ENCODE measurements around the gene PRR12.

Gene PRR12

DNA sequence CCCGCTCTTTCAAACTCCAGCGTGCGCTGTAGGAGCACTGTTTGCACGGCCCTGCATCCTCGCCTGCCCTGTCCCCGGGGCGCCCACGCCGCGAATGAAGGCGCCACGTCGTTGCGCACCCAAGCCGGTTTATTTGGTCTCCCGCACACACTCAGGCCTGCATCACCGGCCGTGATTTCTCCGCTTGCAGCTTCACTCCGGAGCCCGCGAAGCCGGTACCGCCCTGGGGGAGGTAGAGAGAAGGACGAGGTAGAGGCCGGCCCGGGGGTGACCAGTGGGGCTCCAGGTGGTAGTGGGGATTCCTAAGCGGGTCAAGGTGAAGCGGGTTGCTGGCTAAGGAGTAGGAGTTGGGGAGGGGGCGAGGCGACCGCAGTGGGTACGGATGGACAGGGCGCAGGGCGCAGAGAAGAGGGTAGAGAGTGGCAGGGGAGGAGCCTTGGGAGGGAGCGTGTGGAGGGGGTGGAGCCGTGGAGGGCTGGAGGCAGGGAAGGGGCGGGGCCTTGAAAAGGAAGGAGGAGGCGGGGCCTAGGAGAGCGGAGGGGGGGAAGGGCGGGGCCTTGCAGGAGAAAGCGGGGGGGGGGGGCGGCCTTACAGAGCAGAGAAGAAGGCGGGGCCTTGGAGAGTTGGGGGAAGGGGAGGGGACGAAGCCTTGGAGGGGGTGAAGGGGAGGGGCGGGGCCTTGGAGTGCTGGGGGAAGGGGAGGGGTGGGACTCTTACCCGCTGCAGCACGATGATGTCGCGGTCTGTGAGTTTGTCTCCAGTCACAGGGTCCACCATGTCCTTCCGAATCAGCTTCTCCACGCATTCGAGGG, 35.2 kb upstream of the PRR12 start:
- no peak overlapping the region for H3K4me3 ChIP-seq (replicated peaks in 1 of 2; ENCODE audit: low read depth in 2 of 2, low read length in 2 of 2)
- peak; percentile 43 to 56 for DNase-seq (ENCODE audit: low read depth in 2 of 2)
- TF ChIP-seq, protein P1, sequence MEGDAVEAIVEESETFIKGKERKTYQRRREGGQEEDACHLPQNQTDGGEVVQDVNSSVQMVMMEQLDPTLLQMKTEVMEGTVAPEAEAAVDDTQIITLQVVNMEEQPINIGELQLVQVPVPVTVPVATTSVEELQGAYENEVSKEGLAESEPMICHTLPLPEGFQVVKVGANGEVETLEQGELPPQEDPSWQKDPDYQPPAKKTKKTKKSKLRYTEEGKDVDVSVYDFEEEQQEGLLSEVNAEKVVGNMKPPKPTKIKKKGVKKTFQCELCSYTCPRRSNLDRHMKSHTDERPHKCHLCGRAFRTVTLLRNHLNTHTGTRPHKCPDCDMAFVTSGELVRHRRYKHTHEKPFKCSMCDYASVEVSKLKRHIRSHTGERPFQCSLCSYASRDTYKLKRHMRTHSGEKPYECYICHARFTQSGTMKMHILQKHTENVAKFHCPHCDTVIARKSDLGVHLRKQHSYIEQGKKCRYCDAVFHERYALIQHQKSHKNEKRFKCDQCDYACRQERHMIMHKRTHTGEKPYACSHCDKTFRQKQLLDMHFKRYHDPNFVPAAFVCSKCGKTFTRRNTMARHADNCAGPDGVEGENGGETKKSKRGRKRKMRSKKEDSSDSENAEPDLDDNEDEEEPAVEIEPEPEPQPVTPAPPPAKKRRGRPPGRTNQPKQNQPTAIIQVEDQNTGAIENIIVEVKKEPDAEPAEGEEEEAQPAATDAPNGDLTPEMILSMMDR (IDR thresholded peaks at IDR 0.05; ENCODE audit: low read depth, low read length): no peak

DNA sequence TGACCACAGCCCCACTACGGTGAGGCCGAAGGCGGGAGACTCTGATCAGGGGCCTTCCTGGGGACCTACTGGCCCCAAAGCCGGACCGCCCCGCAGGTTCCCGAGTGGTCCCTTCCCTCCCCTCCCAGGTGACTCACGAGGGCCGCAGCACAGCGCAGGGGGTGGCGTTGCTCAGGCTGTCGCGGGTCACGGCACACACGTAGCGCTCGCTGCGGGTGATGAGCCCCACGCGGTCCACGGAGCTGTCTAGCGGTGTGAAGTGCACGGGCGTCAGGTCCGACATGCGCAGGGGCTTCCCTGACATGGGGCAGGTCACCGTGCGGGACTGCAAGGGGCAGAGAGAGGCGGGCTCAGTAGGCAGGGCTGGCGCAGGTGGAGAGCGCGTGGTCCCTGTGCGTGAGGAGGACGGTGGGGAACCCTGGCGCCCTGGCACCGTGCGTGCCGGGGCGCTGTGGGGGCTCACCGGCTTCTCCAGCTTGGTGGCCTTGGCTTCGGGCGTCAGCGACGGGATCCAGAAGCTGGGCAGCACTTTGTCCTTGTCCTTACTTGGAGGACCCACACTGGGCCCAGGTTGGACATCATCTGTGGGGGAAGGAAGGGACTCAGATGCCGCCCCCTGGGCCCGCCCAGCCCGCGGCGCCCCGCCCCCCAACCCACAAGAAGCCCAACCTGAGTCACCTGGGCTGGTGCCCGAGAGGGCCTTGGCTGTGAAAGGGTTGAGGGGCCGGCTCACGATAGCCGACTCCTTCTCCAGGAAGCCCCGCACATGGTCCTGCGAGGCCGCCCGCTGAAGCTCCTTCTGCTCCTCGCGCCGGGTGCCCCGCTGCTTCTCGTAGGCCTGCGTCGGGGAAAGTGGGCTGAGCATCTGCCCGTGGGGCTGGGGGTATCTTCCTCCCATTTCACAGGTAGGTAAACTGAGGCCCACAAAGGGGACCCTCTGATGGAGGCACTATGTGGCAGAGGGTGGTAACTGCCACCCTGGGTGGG, 34.3 kb upstream of the PRR12 start:
- TF ChIP-seq, protein P1 (IDR thresholded peaks at IDR 0.05; ENCODE audit: low read depth, low read length): no peak
- no peak overlapping the region for H3K4me3 ChIP-seq (replicated peaks in 1 of 2; ENCODE audit: low read depth in 2 of 2, low read length in 2 of 2)
- no peak for DNase-seq (ENCODE audit: low read depth in 2 of 2)

GRCh38 chr19:49557641-49558325, 33.2 kb upstream of the PRR12 start:
- no peak overlapping the region for H3K4me3 ChIP-seq (replicated peaks in 1 of 2; ENCODE audit: low read depth in 2 of 2, low read length in 2 of 2)
- TF ChIP-seq, protein P1 (IDR thresholded peaks at IDR 0.05; ENCODE audit: low read depth, low read length): no peak
- no peak for DNase-seq (ENCODE audit: low read depth in 2 of 2)

GRCh38 chr19:49558591-49558990, 32.4 kb upstream of the PRR12 start:
- TF ChIP-seq, protein P1 (IDR thresholded peaks at IDR 0.05; ENCODE audit: low read depth, low read length): no peak
- no peak overlapping the region for H3K4me3 ChIP-seq (replicated peaks in 1 of 2; ENCODE audit: low read depth in 2 of 2, low read length in 2 of 2)
- DNase-seq (ENCODE audit: low read depth in 2 of 2): no peak

GRCh38 chr19:49559443-49559842, 31.5 kb upstream of the PRR12 start:
- no peak for DNase-seq (ENCODE audit: low read depth in 2 of 2)
- no peak overlapping the region for H3K4me3 ChIP-seq (replicated peaks in 1 of 2; ENCODE audit: low read depth in 2 of 2, low read length in 2 of 2)

GRCh38 chr19:49559928-49560327, 31.1 kb upstream of the PRR12 start:
- H3K4me3 ChIP-seq (replicated peaks in 1 of 2; ENCODE audit: low read depth in 2 of 2, low read length in 2 of 2): no peak overlapping the region
- DNase-seq (ENCODE audit: low read depth in 2 of 2): no peak
- TF ChIP-seq, protein P1 (IDR thresholded peaks at IDR 0.05; ENCODE audit: low read depth, low read length): no peak

More at GRCh38 chr19:49559443-49559842, 31.5 kb upstream of the PRR12 start:
- TF ChIP-seq, protein P1 (IDR thresholded peaks at IDR 0.05; ENCODE audit: low read depth, low read length): no peak
